ENCODE results near the gene DNMT3L.

DNMT3L gene

GRCh38 chr21:44295646-44296045 is 33.9 kb upstream of the DNMT3L start:
- H3K36me3 ChIP-seq (ENCODE audit: control insufficient read depth in 5 of 5, insufficient read depth in 5 of 5, low read length in 5 of 5), result no peaks in the 10 kb centered on the region
- peak overlapping the region in 1 of 5 donors; percentile 25 for H3K9ac ChIP-seq (ENCODE audit: low read length in 5 of 5)
- H3K4me1 ChIP-seq (ENCODE audit: control insufficient read depth in 5 of 5, insufficient read depth in 5 of 5, low read length in 5 of 5), result peaks cover 5 to 44% (median 39%) of the 10 kb centered on the region in 5 donors
- H3K27me3 ChIP-seq (ENCODE audit: control insufficient read depth in 5 of 5, insufficient read depth in 4 of 5, low read length in 5 of 5), result no peaks in the 10 kb centered on the region
- H3K9me3 ChIP-seq (ENCODE audit: control insufficient read depth in 5 of 5, low read length in 5 of 5), result no peaks in the 10 kb centered on the region
- H3K4me3 ChIP-seq (ENCODE audit: low read depth in 1 of 5, low read length in 5 of 5), result no peak overlapping the region
- no peak overlapping the region for H3K27ac ChIP-seq (ENCODE audit: low read depth, low read length)

DNA sequence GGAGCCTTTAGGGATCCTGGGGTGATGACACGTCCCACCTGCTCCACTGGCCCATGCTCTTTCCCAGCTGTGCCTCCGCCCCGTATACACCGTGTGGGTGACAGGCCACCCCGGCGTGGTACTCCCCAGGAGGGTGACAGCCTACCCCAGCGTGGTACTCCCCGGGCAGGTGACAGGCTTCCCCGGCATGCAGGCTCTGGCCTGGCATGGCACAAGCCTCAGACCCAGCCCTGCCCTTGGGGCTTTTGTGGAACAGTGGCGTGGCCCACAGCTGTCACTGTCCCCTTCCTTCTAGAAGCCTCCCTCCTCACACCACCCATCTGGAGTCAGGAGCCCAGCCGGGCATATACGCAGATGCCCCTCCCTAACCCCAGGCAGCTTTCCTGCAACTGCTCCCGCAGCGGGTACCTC is 33.5 kb upstream of the DNMT3L start:
- H3K36me3 ChIP-seq (ENCODE audit: control insufficient read depth in 5 of 5, insufficient read depth in 5 of 5, low read length in 5 of 5), result no peaks in the 10 kb centered on the region
- H3K4me1 ChIP-seq (ENCODE audit: control insufficient read depth in 5 of 5, insufficient read depth in 5 of 5, low read length in 5 of 5), result peaks cover 5 to 41% (median 37%) of the 10 kb centered on the region in 5 donors
- no peaks in the 10 kb centered on the region for H3K9me3 ChIP-seq (ENCODE audit: control insufficient read depth in 5 of 5, low read length in 5 of 5)
- H3K9ac ChIP-seq (ENCODE audit: low read length in 5 of 5), result peak overlapping the region in 1 of 5 donors; percentile 25
- H3K27ac ChIP-seq (ENCODE audit: low read depth, low read length), result no peak overlapping the region
- H3K27me3 ChIP-seq (ENCODE audit: control insufficient read depth in 5 of 5, insufficient read depth in 4 of 5, low read length in 5 of 5), result no peaks in the 10 kb centered on the region
- peak overlapping the region in 1 of 5 donors; percentile 2 for H3K4me3 ChIP-seq (ENCODE audit: low read depth in 1 of 5, low read length in 5 of 5)

- Histone ChIP-seq H3K36me3 (ENCODE audit: control insufficient read depth in 5 of 5, insufficient read depth in 5 of 5, low read length in 5 of 5) (no peaks in the 10 kb centered on the region), H3K4me1 (ENCODE audit: control insufficient read depth in 5 of 5, insufficient read depth in 5 of 5, low read length in 5 of 5) (peaks cover 5 to 40% (median 36%) of the 10 kb centered on the region in 5 donors), H3K9ac (ENCODE audit: low read length in 5 of 5) (peak overlapping the region in 1 of 5 donors; percentile 25), H3K9me3 (ENCODE audit: control insufficient read depth in 5 of 5, low read length in 5 of 5) (no peaks in the 10 kb centered on the region), H3K4me3 (ENCODE audit: low read depth in 1 of 5, low read length in 5 of 5) (peak overlapping the region in 2 of 5 donors; percentile 2 to 16), H3K27ac (ENCODE audit: low read depth, low read length) (no peak overlapping the region), H3K27me3 (ENCODE audit: control insufficient read depth in 5 of 5, insufficient read depth in 4 of 5, low read length in 5 of 5) (no peaks in the 10 kb centered on the region)
Observed at GRCh38 chr21:44294391-44295162, 32.9 kb upstream of the DNMT3L start.

GRCh38 chr21:44293551-44294231 is 32.0 kb upstream of the DNMT3L start:
- no peak overlapping the region for H3K4me3 ChIP-seq (ENCODE audit: low read depth in 1 of 5, low read length in 5 of 5)
- no peak overlapping the region for H3K9ac ChIP-seq (ENCODE audit: low read length in 5 of 5)
- peaks cover 5 to 33% (median 29%) of the 10 kb centered on the region in 5 donors for H3K4me1 ChIP-seq (ENCODE audit: control insufficient read depth in 5 of 5, insufficient read depth in 5 of 5, low read length in 5 of 5)
- no peaks in the 10 kb centered on the region for H3K9me3 ChIP-seq (ENCODE audit: control insufficient read depth in 5 of 5, low read length in 5 of 5)
- H3K27me3 ChIP-seq (ENCODE audit: control insufficient read depth in 5 of 5, insufficient read depth in 4 of 5, low read length in 5 of 5), result no peaks in the 10 kb centered on the region
- H3K27ac ChIP-seq (ENCODE audit: low read depth, low read length), result no peak overlapping the region
- H3K36me3 ChIP-seq (ENCODE audit: control insufficient read depth in 5 of 5, insufficient read depth in 5 of 5, low read length in 5 of 5), result no peaks in the 10 kb centered on the region

DNA sequence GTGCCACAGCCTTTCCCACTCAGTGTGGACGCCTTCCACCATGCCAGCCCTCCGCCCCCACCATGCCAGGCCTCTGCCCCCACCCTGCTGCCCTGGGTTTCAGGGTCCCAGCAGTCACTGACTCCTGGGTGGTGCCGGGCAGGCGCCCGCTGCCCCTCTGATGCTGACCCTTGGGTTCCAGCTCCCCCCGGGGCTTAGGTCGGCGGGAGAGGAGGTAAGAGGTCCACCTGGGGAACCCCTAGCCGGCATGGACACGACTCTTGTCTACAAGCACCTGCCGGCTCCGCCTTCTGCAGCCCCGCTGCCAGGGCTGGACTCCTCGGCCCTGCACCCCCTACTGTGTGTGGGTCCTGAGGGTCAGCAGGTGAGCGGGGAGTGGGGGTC is 31.1 kb upstream of the DNMT3L start:
- Histone ChIP-seq H3K4me3 (ENCODE audit: low read depth in 1 of 5, low read length in 5 of 5) (no peak overlapping the region), H3K36me3 (ENCODE audit: control insufficient read depth in 5 of 5, insufficient read depth in 5 of 5, low read length in 5 of 5) (no peaks in the 10 kb centered on the region), H3K27ac (ENCODE audit: low read depth, low read length) (no peak overlapping the region), H3K27me3 (ENCODE audit: control insufficient read depth in 5 of 5, insufficient read depth in 4 of 5, low read length in 5 of 5) (peaks cover 0 to 4% (median under 1%) of the 10 kb centered on the region in 5 donors), H3K4me1 (ENCODE audit: control insufficient read depth in 5 of 5, insufficient read depth in 5 of 5, low read length in 5 of 5) (peaks cover 2 to 24% (median 23%) of the 10 kb centered on the region in 5 donors), H3K9me3 (ENCODE audit: control insufficient read depth in 5 of 5, low read length in 5 of 5) (no peaks in the 10 kb centered on the region), H3K9ac (ENCODE audit: low read length in 5 of 5) (no peak overlapping the region)

- Histone ChIP-seq H3K27ac (ENCODE audit: low read depth, low read length) (no peak overlapping the region), H3K36me3 (ENCODE audit: control insufficient read depth in 5 of 5, insufficient read depth in 5 of 5, low read length in 5 of 5) (no peaks in the 10 kb centered on the region), H3K4me3 (ENCODE audit: low read depth in 1 of 5, low read length in 5 of 5) (no peak overlapping the region), H3K4me1 (ENCODE audit: control insufficient read depth in 5 of 5, insufficient read depth in 5 of 5, low read length in 5 of 5) (peaks cover 2 to 18% (median 18%) of the 10 kb centered on the region in 5 donors), H3K9me3 (ENCODE audit: control insufficient read depth in 5 of 5, low read length in 5 of 5) (no peaks in the 10 kb centered on the region), H3K27me3 (ENCODE audit: control insufficient read depth in 5 of 5, insufficient read depth in 4 of 5, low read length in 5 of 5) (peaks cover 0 to 8% (median 7%) of the 10 kb centered on the region in 5 donors), H3K9ac (ENCODE audit: low read length in 5 of 5) (no peak overlapping the region)
Observed at GRCh38 chr21:44291936-44292811, 30.5 kb upstream of the DNMT3L start.

DNA sequence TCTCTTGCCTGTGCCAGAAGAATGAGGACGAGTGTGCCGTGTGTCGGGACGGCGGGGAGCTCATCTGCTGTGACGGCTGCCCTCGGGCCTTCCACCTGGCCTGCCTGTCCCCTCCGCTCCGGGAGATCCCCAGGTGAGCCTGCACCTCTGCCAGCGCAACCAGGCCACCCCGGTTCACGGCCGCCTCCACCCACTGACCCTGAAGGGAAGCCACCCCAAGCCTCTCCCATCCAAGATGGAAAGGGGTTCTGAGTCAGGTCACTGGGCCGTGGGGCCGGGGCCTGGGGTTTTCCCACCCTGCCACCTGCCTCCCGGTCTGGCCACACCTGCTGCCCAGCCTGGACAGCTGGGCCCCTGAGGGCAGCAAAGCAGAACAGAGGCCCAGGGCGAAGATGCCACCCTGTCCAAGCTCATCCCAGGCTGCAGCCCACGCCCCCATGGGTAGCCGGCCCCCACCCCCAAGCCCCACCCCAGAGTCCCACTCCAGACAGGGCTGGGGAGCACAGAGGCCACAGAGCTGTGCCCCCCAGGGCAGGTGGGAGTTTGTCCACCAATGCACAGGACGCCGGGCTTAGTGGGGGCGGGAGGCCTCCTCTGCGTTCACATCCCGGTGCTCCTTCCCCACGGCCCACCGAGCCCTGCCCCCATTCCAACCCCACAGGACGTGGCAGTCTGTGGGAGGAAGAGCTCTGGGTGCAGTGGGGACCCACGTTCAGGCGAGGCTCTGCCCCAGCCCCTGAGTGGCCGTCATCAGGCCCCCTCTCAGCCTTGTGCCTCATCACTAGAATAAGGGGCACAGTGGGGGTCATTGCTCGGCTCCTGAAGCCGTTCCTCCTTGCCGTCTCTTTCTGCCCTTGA is 29.6 kb upstream of the DNMT3L start:
- Histone ChIP-seq H3K27me3 (ENCODE audit: control insufficient read depth in 5 of 5, insufficient read depth in 4 of 5, low read length in 5 of 5) (peaks cover 5 to 15% (median 14%) of the 10 kb centered on the region in 5 donors), H3K4me3 (ENCODE audit: low read depth in 1 of 5, low read length in 5 of 5) (no peak overlapping the region), H3K9me3 (ENCODE audit: control insufficient read depth in 5 of 5, low read length in 5 of 5) (no peaks in the 10 kb centered on the region), H3K4me1 (ENCODE audit: control insufficient read depth in 5 of 5, insufficient read depth in 5 of 5, low read length in 5 of 5) (peaks cover 2 to 18% (median 18%) of the 10 kb centered on the region in 5 donors), H3K36me3 (ENCODE audit: control insufficient read depth in 5 of 5, insufficient read depth in 5 of 5, low read length in 5 of 5) (no peaks in the 10 kb centered on the region), H3K9ac (ENCODE audit: low read length in 5 of 5) (no peak overlapping the region), H3K27ac (ENCODE audit: low read depth, low read length) (no peak overlapping the region)

GRCh38 chr21:44290327-44291077 is 28.8 kb upstream of the DNMT3L start:
- Histone ChIP-seq H3K27ac (ENCODE audit: low read depth, low read length) (no peak overlapping the region), H3K9me3 (ENCODE audit: control insufficient read depth in 5 of 5, low read length in 5 of 5) (no peaks in the 10 kb centered on the region), H3K27me3 (ENCODE audit: control insufficient read depth in 5 of 5, insufficient read depth in 4 of 5, low read length in 5 of 5) (peaks cover 6 to 18% (median 17%) of the 10 kb centered on the region in 5 donors), H3K4me1 (ENCODE audit: control insufficient read depth in 5 of 5, insufficient read depth in 5 of 5, low read length in 5 of 5) (peaks cover 2 to 18% (median 14%) of the 10 kb centered on the region in 5 donors), H3K9ac (ENCODE audit: low read length in 5 of 5) (no peak overlapping the region), H3K36me3 (ENCODE audit: control insufficient read depth in 5 of 5, insufficient read depth in 5 of 5, low read length in 5 of 5) (no peaks in the 10 kb centered on the region), H3K4me3 (ENCODE audit: low read depth in 1 of 5, low read length in 5 of 5) (no peak overlapping the region)

All from subcutaneous abdominal adipose tissue (tissue), 5 donors.